Suppressor macrophage treated with lipopolysaccharide for 1 hour (primary cell): ENCODE results near the gene CENPK.
A peak's percentile ranks its signal among the peaks of the same experiment; 100 is the strongest.

Source experiments
- DNase-seq, 3 donors: peaks; one replicate each; pipeline ENCODE4 v3.0.0-alpha.2; 2020 to 2022

The CENPK gene

GRCh38 chr5:65562731-65563701 lies at the start of gene CENPK, which contains the start of gene PPWD1:
TSS of gene CENPK (minus strand) at chr5:65563168. CDS start at chr5:65554907, 8,261 bp downstream.
TSS of gene PPWD1 (plus strand) at chr5:65563296. CDS start at chr5:65563311, 15 bp downstream.
- peak; percentile 96 to 97 (median 96) for DNase-seq

- DNase-seq = no peak
These were observed 49.4 kb upstream of the CENPK start for GRCh38 chr5:65612298-65612907.

GRCh38 chr5:65611524-65611923 lies 48.6 kb upstream of the CENPK start:
- no peak for DNase-seq

GRCh38 chr5:65601761-65602160 lies 38.8 kb upstream of the CENPK start:
- peak in 2 of 3 donors; percentile 2 to 39 for DNase-seq

GRCh38 chr5:65588694-65589093 lies 25.7 kb upstream of the CENPK start:
- DNase-seq = no peak

- DNase-seq = no peak
These were observed 14.2 kb upstream of the CENPK start for GRCh38 chr5:65577141-65577540.

GRCh38 chr5:65570598-65571226 lies 7.7 kb upstream of the CENPK start:
- no peak for DNase-seq

GRCh38 chr5:65566505-65566904 lies 3.5 kb upstream of the CENPK start:
- no peak for DNase-seq

GRCh38 chr5:65563777-65564176 lies 809 bp upstream of the CENPK start:
- peak; percentile 0 to 30 (median 7) for DNase-seq

GRCh38 chr5:65556718-65557117 lies 6.2 kb downstream of the CENPK start:
- DNase-seq = no peak

- no peak for DNase-seq
These were observed 6.8 kb downstream of the CENPK start for GRCh38 chr5:65556181-65556580.

GRCh38 chr5:65555287-65555686 lies 7.7 kb downstream of the CENPK start:
- no peak for DNase-seq

GRCh38 chr5:65553941-65554340 lies 9.0 kb downstream of the CENPK start:
- no peak for DNase-seq

GRCh38 chr5:65548281-65548680 lies 14.7 kb downstream of the CENPK start:
- no peak for DNase-seq

GRCh38 chr5:65546141-65546540 lies 16.8 kb downstream of the CENPK start:
- DNase-seq = no peak

GRCh38 chr5:65544473-65544872 lies 18.5 kb downstream of the CENPK start:
- no peak for DNase-seq

GRCh38 chr5:65539827-65540226 lies 23.1 kb downstream of the CENPK start:
- no peak for DNase-seq

- no peak for DNase-seq
These were observed 27.4 kb downstream of the CENPK start for GRCh38 chr5:65535529-65535987.

- no peak for DNase-seq
These were observed 32.1 kb downstream of the CENPK start for GRCh38 chr5:65530904-65531303.

GRCh38 chr5:65525726-65526125 lies 37.2 kb downstream of the CENPK start:
- no peak for DNase-seq

- no peak for DNase-seq
These were observed 50.6 kb downstream of the CENPK start for GRCh38 chr5:65512170-65512937.

- DNase-seq = no peak
These were observed 54.0 kb downstream of the CENPK start for GRCh38 chr5:65508978-65509377.

GRCh38 chr5:65506961-65507360 lies 56.0 kb downstream of the CENPK start:
- DNase-seq = no peak
